Mesenchymal stem cell (in vitro differentiated cells and primary cell): ENCODE results near the gene MLLT3.

Experiments
- DNase-seq: peaks from one replicate; pipeline ENCODE4 v3.0.0-alpha.2; 2013
- H2AFZ ChIP-seq: one replicate; pipeline ENCODE4 v1.6.1; 2013; ENCODE audit warnings: low read depth, mild to moderate bottlenecking, control low read depth, inconsistent platforms, low read length, moderate library complexity
- H2AK5ac ChIP-seq: 2 replicates; pipeline ENCODE4 v1.6.1; 2013; ENCODE audit warnings: low read length, moderate library complexity, mild to moderate bottlenecking, inconsistent platforms; ENCODE audit not compliant: severe bottlenecking
- H2BK120ac ChIP-seq: one replicate; pipeline ENCODE4 v1.6.1; 2013; ENCODE audit warnings: low read depth, mild to moderate bottlenecking, inconsistent platforms, low read length, moderate library complexity
- H2BK12ac ChIP-seq, 2 experiments: one replicate each; pipeline ENCODE4 v1.6.1; 2013; ENCODE audit warnings: inconsistent platforms in 2 of 2, low read length in 2 of 2, mild to moderate bottlenecking in 2 of 2, moderate library complexity in 2 of 2, control low read depth in 1 of 2
- H2BK15ac ChIP-seq: one replicate; pipeline ENCODE4 v1.6.1; 2013; ENCODE audit warnings: mild to moderate bottlenecking, low read depth, inconsistent platforms; ENCODE audit not compliant: poor library complexity, severe bottlenecking
- H2BK5ac ChIP-seq: 2 replicates; pipeline ENCODE4 v1.6.1; 2013; ENCODE audit warnings: low read depth, mild to moderate bottlenecking, low read length, control low read depth, inconsistent platforms; ENCODE audit not compliant: poor library complexity, severe bottlenecking
- H3K14ac ChIP-seq, 2 experiments: one replicate each; pipeline ENCODE4 v1.6.1; 2013; ENCODE audit warnings: inconsistent platforms in 2 of 2, low read length in 2 of 2, control low read depth in 1 of 2, mild to moderate bottlenecking in 1 of 2, moderate library complexity in 1 of 2
- H3K18ac ChIP-seq, 2 experiments: one replicate each; pipeline ENCODE4 v1.6.1; 2013; ENCODE audit warnings: inconsistent platforms in 2 of 2, low read length in 2 of 2, control low read depth in 1 of 2, low read depth in 1 of 2, mild to moderate bottlenecking in 1 of 2
- H3K23ac ChIP-seq, 2 experiments: one replicate each; pipeline ENCODE4 v1.6.1; 2013; ENCODE audit warnings: inconsistent platforms in 2 of 2, low read length in 2 of 2, mild to moderate bottlenecking in 2 of 2, moderate library complexity in 2 of 2, control low read depth in 1 of 2
- H3K27ac ChIP-seq: 2 replicates; pipeline ENCODE4 v1.5.1; 2013; ENCODE audit warnings: mild to moderate bottlenecking, moderate library complexity, low read length, control low read depth, inconsistent platforms; ENCODE audit not compliant: poor library complexity, severe bottlenecking
- H3K27me3 ChIP-seq, 2 experiments: 2 replicates each; pipeline versions ENCODE4 v1.6.1 to v1.7.0; 2013; ENCODE audit warnings: low read length in 2 of 2, mild to moderate bottlenecking in 2 of 2, moderate library complexity in 2 of 2, control low read depth in 1 of 2, inconsistent platforms in 1 of 2; ENCODE audit not compliant: control insufficient read depth in 1 of 2, insufficient read depth in 1 of 2
- H3K36me3 ChIP-seq, 2 experiments: 2 replicates each; pipeline versions ENCODE4 v1.6.1 to v1.7.0; 2013; ENCODE audit warnings: low read length in 2 of 2, control low read depth in 1 of 2, inconsistent platforms in 1 of 2, low read depth in 1 of 2, mild to moderate bottlenecking in 1 of 2; ENCODE audit not compliant: insufficient read depth in 2 of 2, control insufficient read depth in 1 of 2
- H3K4ac ChIP-seq, 2 experiments: one replicate each; pipeline ENCODE4 v1.6.1; 2013; ENCODE audit warnings: inconsistent platforms in 2 of 2, low read length in 2 of 2, mild to moderate bottlenecking in 2 of 2, moderate library complexity in 2 of 2, control low read depth in 1 of 2, low read depth in 1 of 2
- H3K4me1 ChIP-seq: 2 replicates; pipeline ENCODE4 v1.6.1; 2013; ENCODE audit warnings: low read depth, low read length, control low read depth; ENCODE audit not compliant: control insufficient read depth, insufficient read depth
- H3K4me2 ChIP-seq: 2 replicates; pipeline ENCODE4 v1.6.1; 2013; ENCODE audit warnings: low read length, mild to moderate bottlenecking, inconsistent platforms; ENCODE audit not compliant: poor library complexity, severe bottlenecking
- H3K4me3 ChIP-seq, 2 experiments: 2 replicates each; pipeline versions ENCODE4 v1.5.1 to v1.7.0; 2013; ENCODE audit warnings: low read length in 2 of 2, mild to moderate bottlenecking in 2 of 2, control low read depth in 1 of 2, low read depth in 1 of 2; ENCODE audit not compliant: insufficient read depth in 1 of 2
- H3K79me1 ChIP-seq: replicated peaks from 2 replicates; pipeline ENCODE4 v1.6.1; 2013; ENCODE audit warnings: mild to moderate bottlenecking, control low read depth, low read length, inconsistent platforms; ENCODE audit not compliant: poor library complexity, severe bottlenecking
- H3K9ac ChIP-seq: 2 replicates; pipeline ENCODE4 v1.7.0; 2013; ENCODE audit warnings: mild to moderate bottlenecking, low read length, moderate library complexity
- H3K9me3 ChIP-seq: 2 replicates; pipeline ENCODE4 v1.7.0; 2013; ENCODE audit warnings: mild to moderate bottlenecking, low read length; ENCODE audit not compliant: control insufficient read depth
- H4K8ac ChIP-seq: one replicate; pipeline ENCODE4 v1.6.1; 2013; ENCODE audit warnings: inconsistent platforms, mild to moderate bottlenecking, low read length, moderate library complexity
- H4K91ac ChIP-seq: one replicate; pipeline ENCODE4 v1.6.1; 2013; ENCODE audit warnings: mild to moderate bottlenecking, low read length, inconsistent platforms
- WGBS: methylation state at CpG from one replicate; pipeline ENCODE4 v1.1.7; 2013; ENCODE audit warnings: mixed read lengths; 5-methylcytosine and 5-hydroxymethylcytosine counted together

Gene MLLT3

GRCh38 chr9:20302197-20302596, 320.1 kb downstream of the MLLT3 start:
- Histone ChIP-seq H2AFZ (no peak overlapping the region), H3K79me1 (no peaks in the 10 kb centered on the region), H3K23ac (no peak overlapping the region), H2BK15ac (no peak overlapping the region), H3K36me3 (no peaks in the 10 kb centered on the region), H4K91ac (no peak overlapping the region), H3K9me3 (no peaks in the 10 kb centered on the region), H2BK120ac (no peak overlapping the region), H3K14ac (no peak overlapping the region), H3K27me3 (peaks cover 17 to 31% of the 10 kb centered on the region in 2 experiments), H3K4me3 (no peak overlapping the region), H4K8ac (no peak overlapping the region), H2AK5ac (no peak overlapping the region), H3K4me1 (peaks cover 2% of the 10 kb centered on the region), H3K18ac (no peak overlapping the region), H3K9ac (no peak overlapping the region), H3K4ac (no peak overlapping the region), H2BK12ac (no peak overlapping the region), H3K27ac (no peak overlapping the region), H2BK5ac (no peak overlapping the region), H3K4me2 (no peak overlapping the region)
- WGBS: no CpG with 5 or more reads among the region's 1 CpG
- no peak for DNase-seq

- Histone ChIP-seq H3K9me3 (no peaks in the 10 kb centered on the region), H3K27me3 (peaks cover 16 to 30% of the 10 kb centered on the region in 2 experiments), H2BK5ac (no peak overlapping the region), H2AFZ (no peak overlapping the region), H3K4me3 (no peak overlapping the region), H3K4ac (no peak overlapping the region), H3K27ac (no peak overlapping the region), H3K4me2 (no peak overlapping the region), H4K91ac (no peak overlapping the region), H3K14ac (no peak overlapping the region), H3K79me1 (no peaks in the 10 kb centered on the region), H2BK15ac (no peak overlapping the region), H4K8ac (no peak overlapping the region), H2BK120ac (no peak overlapping the region), H3K18ac (no peak overlapping the region), H3K4me1 (peaks cover 2% of the 10 kb centered on the region), H2BK12ac (no peak overlapping the region), H3K9ac (no peak overlapping the region), H3K36me3 (no peaks in the 10 kb centered on the region), H2AK5ac (no peak overlapping the region), H3K23ac (no peak overlapping the region)
- no peak for DNase-seq
- WGBS: 80% methylated on average over 1 of the region's 2 CpGs
These were observed 321.7 kb downstream of the MLLT3 start for GRCh38 chr9:20300430-20301115.

DNA sequence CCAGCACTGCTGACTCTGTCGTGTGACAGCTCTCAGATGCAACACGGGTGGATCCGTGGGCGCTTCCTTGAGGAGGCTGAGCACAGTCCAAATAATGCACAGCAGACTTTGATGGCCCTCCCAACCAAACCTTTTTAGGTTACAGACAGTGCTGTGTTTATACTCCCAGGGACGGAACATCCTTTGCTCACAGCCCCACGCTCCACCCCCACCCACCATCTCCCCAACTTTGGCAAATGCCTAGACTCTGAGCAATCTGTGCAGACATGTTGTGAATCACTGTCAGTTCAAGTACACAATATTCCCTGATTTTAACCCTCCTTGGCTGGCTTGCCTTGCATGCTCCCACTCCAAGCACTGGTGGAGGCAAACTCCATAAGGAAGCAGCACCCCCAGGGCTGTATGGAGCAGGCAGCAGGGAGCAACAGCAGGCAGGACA, 324.6 kb downstream of the MLLT3 start:
- Histone ChIP-seq H3K18ac (peak overlapping the region; percentile 85 to 86), H3K9me3 (no peaks in the 10 kb centered on the region), H3K27ac (no peak overlapping the region), H3K4me2 (no peak overlapping the region), H3K36me3 (no peaks in the 10 kb centered on the region), H2BK120ac (no peak overlapping the region), H2BK5ac (no peak overlapping the region), H3K9ac (no peak overlapping the region), H3K4ac (peak overlapping the region; percentile 40 to 64), H2BK12ac (peak overlapping the region; percentile 9 to 85), H3K4me1 (peaks cover 2% of the 10 kb centered on the region), H3K14ac (peak overlapping the region in 1 of 2 experiments; percentile 22), H3K79me1 (no peaks in the 10 kb centered on the region), H4K91ac (peak overlapping the region; percentile 63), H2AFZ (no peak overlapping the region), H3K27me3 (peaks cover 8 to 12% of the 10 kb centered on the region in 2 experiments), H2BK15ac (no peak overlapping the region), H3K23ac (peak overlapping the region in 1 of 2 experiments; percentile 32), H4K8ac (peak overlapping the region; percentile 89), H2AK5ac (no peak overlapping the region), H3K4me3 (no peak overlapping the region)
- 6% methylated on average over 6 of the region's 6 CpGs for WGBS
- peak; percentile 67 for DNase-seq

DNA sequence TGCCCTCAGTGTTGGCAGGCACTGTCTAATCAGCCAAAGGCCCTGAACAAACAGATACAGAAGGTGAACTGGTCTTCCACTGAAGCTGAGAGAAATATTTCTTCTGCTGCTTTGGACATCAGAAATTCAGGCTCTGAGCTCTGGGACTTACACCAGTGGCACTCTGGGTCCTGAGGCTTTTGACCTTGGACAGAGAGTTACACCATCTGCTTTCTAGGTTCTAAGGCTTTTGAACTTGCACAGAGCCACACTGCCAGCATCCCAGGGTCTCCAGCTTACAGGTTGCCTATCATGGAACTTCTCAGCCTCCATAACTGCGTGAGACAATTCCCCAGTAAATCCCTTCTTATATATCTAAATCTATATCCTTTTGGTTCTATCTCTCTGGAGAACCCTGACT, 326.7 kb downstream of the MLLT3 start:
- Histone ChIP-seq H3K27ac (no peak overlapping the region), H4K8ac (no peak overlapping the region), H3K4me2 (no peak overlapping the region), H3K23ac (peak overlapping the region in 1 of 2 experiments; percentile 60), H3K36me3 (no peaks in the 10 kb centered on the region), H2BK120ac (no peak overlapping the region), H3K79me1 (no peaks in the 10 kb centered on the region), H3K4ac (no peak overlapping the region), H3K27me3 (peaks cover 4 to 14% of the 10 kb centered on the region in 2 experiments), H3K9me3 (no peaks in the 10 kb centered on the region), H3K9ac (no peak overlapping the region), H2BK5ac (no peak overlapping the region), H2AK5ac (no peak overlapping the region), H3K4me1 (peaks cover 2% of the 10 kb centered on the region), H3K4me3 (no peak overlapping the region), H3K14ac (no peak overlapping the region), H2AFZ (no peak overlapping the region), H3K18ac (no peak overlapping the region), H2BK12ac (no peak overlapping the region), H4K91ac (no peak overlapping the region), H2BK15ac (no peak overlapping the region)
- WGBS: no CpG with 5 or more reads among the region's 1 CpG
- DNase-seq: no peak
